HepG2 (cell line): ENCODE measurements around the gene RNF6. TPM values are rescaled to one million over a fixed set of nuclear protein-coding genes. Genes with fewer than 3 reads are reported as not detected.

Experiments
- ATAC-seq: fragments of 200-7000 bp; cut with Tn5 transposase; 3 replicates; pipeline ENCODE4 v1.9.1; 2020; ENCODE audit warnings: mild to moderate bottlenecking, moderate library complexity
- BruUV-seq: library from RNA; stranded (reverse); fragments of 400-500 nt; replicated peaks from 2 replicates; lab custom pipeline; 2021; lab: Mats Ljungman, UMichigan
- CTCF ChIA-PET: fragments of 300-600 bp; formaldehyde crosslinking; extraction: SDS; loops from one replicate; lab custom pipeline; 2021; ENCODE audit warnings: low total read pairs, inconsistent platforms, low intra/inter-chr PET ratio; lab: Yijun Ruan, JAX
- POLR2A ChIA-PET: fragments of 350-600 bp; sonication (Branson Sonifier 250); formaldehyde crosslinking; loops from one replicate; lab custom pipeline; 2020; ENCODE audit warnings: antibody characterized with exemption, inconsistent platforms; lab: Yijun Ruan, JAX
- DNase-seq: peaks from one replicate; pipeline ENCODE4 v3.0.0-alpha.2; 2015; ENCODE audit warnings: low spot score
- FAIRE-seq: peaks from 3 replicates; lab custom pipeline; 2011; peaks lifted over from hg19 to GRCh38; lab: Jason Lieb, UNC
- H2AFZ ChIP-seq: one replicate; pipeline ENCODE4 v1.6.1; 2011; ENCODE audit warnings: low read length, inconsistent platforms
- H3K27ac ChIP-seq: fragments of 300-600 bp; 3 replicates; pipeline ENCODE4 v1.8.0; 2011; ENCODE audit warnings: mixed run types, mild to moderate bottlenecking, mixed read lengths, low read length, inconsistent platforms; ENCODE audit not compliant: insufficient read depth; ENCODE audit errors: extremely low read length
- H3K27me3 ChIP-seq, 2 experiments: fragments of 200-600 bp in 1 of 2; 2 replicates in 1 of 2; 3 replicates in 1 of 2; pipeline versions ENCODE4 v1.6.0 to v1.8.0; 2011; ENCODE audit warnings: low read length in 2 of 2, mild to moderate bottlenecking in 2 of 2, moderate library complexity in 2 of 2, inconsistent platforms in 1 of 2; ENCODE audit not compliant: insufficient read depth in 2 of 2, control insufficient read depth in 1 of 2
- H3K36me3 ChIP-seq, 2 experiments: fragments of 200-600 bp in 1 of 2; replicated peaks in 1 of 2; 2 replicates in 1 of 2; 3 replicates in 1 of 2; pipeline versions ENCODE4 v1.5.1 to v1.8.0; 2011; ENCODE audit warnings: low read length in 2 of 2, inconsistent platforms in 1 of 2; ENCODE audit not compliant: insufficient read depth in 2 of 2, control insufficient read depth in 1 of 2
- H3K4me1 ChIP-seq: 2 replicates; pipeline ENCODE4 v1.5.1; 2012; ENCODE audit warnings: low read length, inconsistent platforms; ENCODE audit not compliant: insufficient read depth
- H3K4me2 ChIP-seq: 2 replicates; pipeline ENCODE4 v1.6.0; 2011; ENCODE audit warnings: low read depth, low read length, inconsistent platforms
- H3K4me3 ChIP-seq, 3 experiments: fragments of 200-600 bp in 1 of 3; sonication (generic), shearing (Covaris generic) in 1 of 3; replicated peaks in 1 of 3; 2 replicates each; pipeline ENCODE4 v1.5.1; 2011 to 2016; ENCODE audit warnings: low read length in 3 of 3, inconsistent platforms in 2 of 3, low read depth in 2 of 3, mild to moderate bottlenecking in 2 of 3, control low read depth in 1 of 3, mixed read lengths in 1 of 3; ENCODE audit not compliant: insufficient read depth in 1 of 3
- H3K79me2 ChIP-seq: one replicate; pipeline ENCODE4 v1.6.1; 2011; ENCODE audit warnings: low read length, inconsistent platforms; ENCODE audit not compliant: insufficient read depth
- H3K9ac ChIP-seq: 2 replicates; pipeline ENCODE4 v1.6.0; 2011; ENCODE audit warnings: mild to moderate bottlenecking, low read depth, low read length, inconsistent platforms; ENCODE audit not compliant: insufficient read depth
- H3K9me3 ChIP-seq: 2 replicates; pipeline ENCODE4 v1.5.1; 2012; ENCODE audit warnings: mild to moderate bottlenecking, low read length
- H4K20me1 ChIP-seq: 2 replicates; pipeline ENCODE4 v1.6.0; 2011; ENCODE audit warnings: inconsistent platforms, mild to moderate bottlenecking, low read length, moderate library complexity; ENCODE audit not compliant: insufficient read depth
- FOXK2 ChIP-seq: fragments of 450-650 bp; IDR thresholded peaks from 2 replicates; pipeline ENCODE4 v1.6.1; 2016
- FOXP1 ChIP-seq, 2 experiments: fragments of 450-650 bp in 1 of 2; IDR thresholded peaks; 2 replicates each; pipeline ENCODE4 v1.6.1; 2017 to 2018; ENCODE audit warnings: antibody characterized with exemption in 1 of 2
- KLF13 ChIP-seq: sonication (generic); formaldehyde crosslinking; IDR thresholded peaks from 2 replicates; pipeline ENCODE4 v1.4.0; 2020; ENCODE audit warnings: mild to moderate bottlenecking, missing genetic modification reagents
- NKX3-1 ChIP-seq: sonication (generic); formaldehyde crosslinking; IDR thresholded peaks from 2 replicates; pipeline ENCODE4 v1.5.0; 2020; ENCODE audit warnings: missing genetic modification reagents
- STAT5B ChIP-seq: sonication (generic); formaldehyde crosslinking; IDR thresholded peaks from 2 replicates; pipeline ENCODE4 v1.4.0; 2020; ENCODE audit warnings: missing genetic modification reagents
- XBP1 ChIP-seq: sonication (generic); formaldehyde crosslinking; IDR thresholded peaks from 2 replicates; pipeline ENCODE4 v1.5.0; 2020; ENCODE audit warnings: missing genetic modification reagents
- ZBTB20 ChIP-seq: sonication (generic); formaldehyde crosslinking; IDR thresholded peaks from 2 replicates; pipeline ENCODE4 v1.8.1; 2023; ENCODE audit warnings: missing genetic modification reagents, low read depth, mild to moderate bottlenecking, borderline replicate concordance
- ZNF101 ChIP-seq: sonication (generic); formaldehyde crosslinking; IDR thresholded peaks from 2 replicates; pipeline ENCODE4 v1.4.0; 2020; ENCODE audit warnings: mild to moderate bottlenecking, low read depth, missing genetic modification reagents, borderline replicate concordance
- ZNF326 ChIP-seq: sonication (generic); formaldehyde crosslinking; IDR thresholded peaks from 2 replicates; pipeline ENCODE4 v1.4.0; 2020; ENCODE audit warnings: missing genetic modification reagents, borderline replicate concordance
- ZSCAN29 ChIP-seq: sonication (generic); formaldehyde crosslinking; conservative IDR thresholded peaks from 2 replicates; pipeline ENCODE4 v1.4.0; 2020; ENCODE audit warnings: mild to moderate bottlenecking, missing genetic modification reagents
- WGBS: methylation state at CpG from one replicate; pipeline ENCODE4 v1.1.6; 2017; ENCODE audit warnings: low lambda C conversion rate; 5-methylcytosine and 5-hydroxymethylcytosine counted together
- in situ Hi-C: cut with HindIII; loops from 2 replicates; pipeline ENCODE4 v1.10.0; 2017; ENCODE audit warnings: low pct_unique_long_range_greater_than_20kb; ENCODE audit not compliant: extremely low pct_ligation_motif_present
- intact Hi-C: fragments of 100-400 bp; cut with micrococcal nuclease; formaldehyde crosslinking; loops from one replicate; pipeline ENCODE4 v1.10.0; 2022; ENCODE audit not compliant: unreplicated experiment
- polyA plus RNA-seq, 8 experiments: library from polyadenylated mRNA; depleted of rRNA in 3 of 8; stranded (reverse) in 7 of 8; unstranded in 1 of 8; fragments of >200 nt; fragmentation: Illumina TruSeq in 4 of 8; extraction: Trizol in 4 of 8; gene quantifications; 2 replicates each; pipeline versions ENCODE4 v1.2.1 to v1.2.3, GENCODE V29; 2011 to 2016; ENCODE audit warnings: low read depth in 4 of 8, missing spikeins in 1 of 8, mixed read lengths in 1 of 8; ENCODE audit not compliant: insufficient read depth in 1 of 8
- total RNA-seq, 5 experiments: library from RNA; depleted of rRNA; stranded (reverse); fragments of >200 nt; fragmentation: Illumina TruSeq; extraction: Trizol; gene quantifications; 2 replicates each; pipeline ENCODE4 v1.2.3, GENCODE V29; 2016; ENCODE audit warnings: low read depth in 1 of 5
- TF ChIP-seq, protein P1 (sequence below): sonication (generic); formaldehyde crosslinking; IDR thresholded peaks from 2 replicates; pipeline ENCODE4 v1.5.1; 2020; ENCODE audit warnings: mild to moderate bottlenecking, missing genetic modification reagents, borderline replicate concordance
- TF ChIP-seq, protein P2 (sequence below): sonication (generic); formaldehyde crosslinking; IDR thresholded peaks from 2 replicates; pipeline ENCODE4 v1.4.0; 2020; ENCODE audit warnings: missing genetic modification reagents
- TF ChIP-seq, protein P3 (sequence below): sonication (generic); formaldehyde crosslinking; IDR thresholded peaks from 2 replicates; pipeline ENCODE4 v1.4.0; 2020; ENCODE audit warnings: missing genetic modification reagents
- TF ChIP-seq, protein P4 (sequence below): sonication (generic); formaldehyde crosslinking; IDR thresholded peaks from 2 replicates; pipeline ENCODE4 v1.5.1; 2020; ENCODE audit warnings: mild to moderate bottlenecking, missing genetic modification reagents, borderline replicate concordance
- TF ChIP-seq, protein P5 (sequence below): sonication (generic); formaldehyde crosslinking; IDR thresholded peaks from 2 replicates; pipeline ENCODE4 v1.4.0; 2020; ENCODE audit warnings: missing genetic modification reagents

Gene RNF6
- total and polyA plus RNA-seq, 2 of the 13 experiments (the other 11 are each of a cell fraction or from before 2014, with no cell fraction given), result 14.6 to 36.8 TPM

DNA sequence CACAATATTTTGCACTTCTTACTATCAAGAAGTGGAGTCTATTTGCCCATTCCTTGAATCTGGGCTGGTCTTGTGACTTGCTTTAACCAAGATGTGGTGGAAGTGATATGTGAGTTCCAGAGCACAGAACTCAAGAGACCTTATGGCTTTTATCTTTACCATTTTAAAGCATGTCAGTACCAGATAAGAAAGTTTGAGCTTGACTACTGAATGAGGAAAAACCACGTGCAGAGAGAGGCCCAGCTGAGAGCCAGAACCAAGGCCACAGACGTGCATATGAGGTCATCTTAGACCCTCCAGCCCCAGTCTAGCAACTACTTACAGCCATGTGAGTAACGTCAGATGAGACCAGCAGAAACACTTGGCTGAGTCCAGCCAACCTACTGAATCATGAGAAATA, 25.5 kb upstream of the RNF6 start (continued):
- TF ChIP-seq, protein P1, sequence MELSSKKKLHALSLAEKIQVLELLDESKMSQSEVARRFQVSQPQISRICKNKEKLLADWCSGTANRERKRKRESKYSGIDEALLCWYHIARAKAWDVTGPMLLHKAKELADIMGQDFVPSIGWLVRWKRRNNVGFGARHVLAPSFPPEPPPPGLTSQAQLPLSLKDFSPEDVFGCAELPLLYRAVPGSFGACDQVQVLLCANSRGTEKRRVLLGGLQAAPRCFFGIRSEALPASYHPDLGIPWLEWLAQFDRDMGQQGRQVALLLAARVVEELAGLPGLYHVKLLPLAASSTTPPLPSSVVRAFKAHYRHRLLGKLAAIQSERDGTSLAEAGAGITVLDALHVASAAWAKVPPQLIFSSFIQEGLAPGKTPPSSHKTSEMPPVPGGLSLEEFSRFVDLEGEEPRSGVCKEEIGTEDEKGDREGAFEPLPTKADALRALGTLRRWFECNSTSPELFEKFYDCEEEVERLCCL, result no peak
- no peak for TF ChIP-seq ZNF326 (CRISPR knock-in tag)
- no peak for TF ChIP-seq FOXP1 (IDR thresholded peaks at IDR 0.05)
- no peak for TF ChIP-seq FOXP1 (CRISPR knock-in tag; IDR thresholded peaks at IDR 0.05)
- no peak for TF ChIP-seq KLF13
- no peak for TF ChIP-seq ZSCAN29 (CRISPR knock-in tag)
- TF ChIP-seq FOXK2, result no peak
- TF ChIP-seq, protein P2, sequence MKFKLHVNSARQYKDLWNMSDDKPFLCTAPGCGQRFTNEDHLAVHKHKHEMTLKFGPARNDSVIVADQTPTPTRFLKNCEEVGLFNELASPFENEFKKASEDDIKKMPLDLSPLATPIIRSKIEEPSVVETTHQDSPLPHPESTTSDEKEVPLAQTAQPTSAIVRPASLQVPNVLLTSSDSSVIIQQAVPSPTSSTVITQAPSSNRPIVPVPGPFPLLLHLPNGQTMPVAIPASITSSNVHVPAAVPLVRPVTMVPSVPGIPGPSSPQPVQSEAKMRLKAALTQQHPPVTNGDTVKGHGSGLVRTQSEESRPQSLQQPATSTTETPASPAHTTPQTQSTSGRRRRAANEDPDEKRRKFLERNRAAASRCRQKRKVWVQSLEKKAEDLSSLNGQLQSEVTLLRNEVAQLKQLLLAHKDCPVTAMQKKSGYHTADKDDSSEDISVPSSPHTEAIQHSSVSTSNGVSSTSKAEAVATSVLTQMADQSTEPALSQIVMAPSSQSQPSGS, result no peak
- TF ChIP-seq, protein P3, sequence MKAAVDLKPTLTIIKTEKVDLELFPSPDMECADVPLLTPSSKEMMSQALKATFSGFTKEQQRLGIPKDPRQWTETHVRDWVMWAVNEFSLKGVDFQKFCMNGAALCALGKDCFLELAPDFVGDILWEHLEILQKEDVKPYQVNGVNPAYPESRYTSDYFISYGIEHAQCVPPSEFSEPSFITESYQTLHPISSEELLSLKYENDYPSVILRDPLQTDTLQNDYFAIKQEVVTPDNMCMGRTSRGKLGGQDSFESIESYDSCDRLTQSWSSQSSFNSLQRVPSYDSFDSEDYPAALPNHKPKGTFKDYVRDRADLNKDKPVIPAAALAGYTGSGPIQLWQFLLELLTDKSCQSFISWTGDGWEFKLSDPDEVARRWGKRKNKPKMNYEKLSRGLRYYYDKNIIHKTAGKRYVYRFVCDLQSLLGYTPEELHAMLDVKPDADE (CRISPR knock-in tag), result no peak
- TF ChIP-seq NKX3-1, result no peak
- TF ChIP-seq ZBTB20, result no peak

DNA sequence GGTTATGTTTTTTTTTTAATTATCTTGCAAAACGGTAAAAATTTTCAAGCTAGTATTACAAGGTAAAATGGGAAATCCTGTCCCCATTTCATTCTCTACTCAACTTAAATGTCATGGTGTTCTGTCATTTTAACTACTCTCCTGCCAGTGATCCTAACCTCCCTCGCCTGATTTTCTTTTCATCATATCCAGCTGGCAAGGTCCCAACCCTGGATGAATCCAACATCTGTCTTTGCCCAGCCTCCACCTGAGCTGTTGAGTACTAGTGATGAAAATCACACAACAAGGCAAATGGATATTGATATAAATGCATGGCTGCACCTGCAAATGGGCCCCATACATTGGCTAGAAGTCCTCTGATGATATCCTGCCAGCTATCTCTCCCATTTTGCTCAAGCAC, 24.9 kb upstream of the RNF6 start:
- ChIA-PET POLR2A (no interaction called here), CTCF (no interaction called here)
- Histone ChIP-seq H4K20me1 (no peaks in the 10 kb centered on the region), H3K4me1 (peaks cover 36% of the 10 kb centered on the region), H3K27ac (no peak overlapping the region), H3K27me3 (no peaks in the 10 kb centered on the region; a peak in 1 of 5 replicates), H3K9me3 (peaks cover 7% of the 10 kb centered on the region), H3K9ac (no peak overlapping the region), H2AFZ (no peak overlapping the region), H3K79me2 (no peaks in the 10 kb centered on the region), H3K4me3 (no peak overlapping the region), H3K36me3 (no peaks in the 10 kb centered on the region), H3K4me2 (no peak overlapping the region)
- BruUV-seq, result no TSS peak
- ATAC-seq (no peak), DNase-seq (no peak), FAIRE-seq (no peak)
- intact Hi-C loops (no loop called here), in situ Hi-C loops (no loop called here)
- 20% methylated on average over 2 of the region's 2 CpGs for WGBS
- no peak for TF ChIP-seq STAT5B (CRISPR knock-in tag)
- TF ChIP-seq XBP1, result no peak
- TF ChIP-seq, protein P4, sequence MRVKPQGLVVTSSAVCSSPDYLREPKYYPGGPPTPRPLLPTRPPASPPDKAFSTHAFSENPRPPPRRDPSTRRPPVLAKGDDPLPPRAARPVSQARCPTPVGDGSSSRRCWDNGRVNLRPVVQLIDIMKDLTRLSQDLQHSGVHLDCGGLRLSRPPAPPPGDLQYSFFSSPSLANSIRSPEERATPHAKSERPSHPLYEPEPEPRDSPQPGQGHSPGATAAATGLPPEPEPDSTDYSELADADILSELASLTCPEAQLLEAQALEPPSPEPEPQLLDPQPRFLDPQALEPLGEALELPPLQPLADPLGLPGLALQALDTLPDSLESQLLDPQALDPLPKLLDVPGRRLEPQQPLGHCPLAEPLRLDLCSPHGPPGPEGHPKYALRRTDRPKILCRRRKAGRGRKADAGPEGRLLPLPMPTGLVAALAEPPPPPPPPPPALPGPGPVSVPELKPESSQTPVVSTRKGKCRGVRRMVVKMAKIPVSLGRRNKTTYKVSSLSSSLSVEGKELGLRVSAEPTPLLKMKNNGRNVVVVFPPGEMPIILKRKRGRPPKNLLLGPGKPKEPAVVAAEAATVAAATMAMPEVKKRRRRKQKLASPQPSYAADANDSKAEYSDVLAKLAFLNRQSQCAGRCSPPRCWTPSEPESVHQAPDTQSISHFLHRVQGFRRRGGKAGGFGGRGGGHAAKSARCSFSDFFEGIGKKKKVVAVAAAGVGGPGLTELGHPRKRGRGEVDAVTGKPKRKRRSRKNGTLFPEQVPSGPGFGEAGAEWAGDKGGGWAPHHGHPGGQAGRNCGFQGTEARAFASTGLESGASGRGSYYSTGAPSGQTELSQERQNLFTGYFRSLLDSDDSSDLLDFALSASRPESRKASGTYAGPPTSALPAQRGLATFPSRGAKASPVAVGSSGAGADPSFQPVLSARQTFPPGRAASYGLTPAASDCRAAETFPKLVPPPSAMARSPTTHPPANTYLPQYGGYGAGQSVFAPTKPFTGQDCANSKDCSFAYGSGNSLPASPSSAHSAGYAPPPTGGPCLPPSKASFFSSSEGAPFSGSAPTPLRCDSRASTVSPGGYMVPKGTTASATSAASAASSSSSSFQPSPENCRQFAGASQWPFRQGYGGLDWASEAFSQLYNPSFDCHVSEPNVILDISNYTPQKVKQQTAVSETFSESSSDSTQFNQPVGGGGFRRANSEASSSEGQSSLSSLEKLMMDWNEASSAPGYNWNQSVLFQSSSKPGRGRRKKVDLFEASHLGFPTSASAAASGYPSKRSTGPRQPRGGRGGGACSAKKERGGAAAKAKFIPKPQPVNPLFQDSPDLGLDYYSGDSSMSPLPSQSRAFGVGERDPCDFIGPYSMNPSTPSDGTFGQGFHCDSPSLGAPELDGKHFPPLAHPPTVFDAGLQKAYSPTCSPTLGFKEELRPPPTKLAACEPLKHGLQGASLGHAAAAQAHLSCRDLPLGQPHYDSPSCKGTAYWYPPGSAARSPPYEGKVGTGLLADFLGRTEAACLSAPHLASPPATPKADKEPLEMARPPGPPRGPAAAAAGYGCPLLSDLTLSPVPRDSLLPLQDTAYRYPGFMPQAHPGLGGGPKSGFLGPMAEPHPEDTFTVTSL (CRISPR knock-in tag), result no peak
- TF ChIP-seq, protein P5, sequence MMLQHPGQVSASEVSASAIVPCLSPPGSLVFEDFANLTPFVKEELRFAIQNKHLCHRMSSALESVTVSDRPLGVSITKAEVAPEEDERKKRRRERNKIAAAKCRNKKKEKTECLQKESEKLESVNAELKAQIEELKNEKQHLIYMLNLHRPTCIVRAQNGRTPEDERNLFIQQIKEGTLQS (CRISPR knock-in tag), result no peak
- TF ChIP-seq ZNF101 (CRISPR knock-in tag), result no peak
